Liver (tissue), 9 donors: ENCODE data around the gene TMPRSS3. TPM values are rescaled to one million over a fixed set of nuclear protein-coding genes. Genes with fewer than 3 reads are reported as not detected.

ENCODE experiments used
- DNase-seq: peaks from one replicate; pipeline ENCODE4 v3.0.0-alpha.2; 2017; ENCODE audit warnings: low spot score
- H3K27ac ChIP-seq, 2 donors: one replicate each; pipeline ENCODE4 v1.7.0; 2013; ENCODE audit warnings: inconsistent platforms in 2 of 2, low read length in 2 of 2, control low read depth in 1 of 2, low read depth in 1 of 2, mild to moderate bottlenecking in 1 of 2
- H3K27me3 ChIP-seq, 4 donors: one replicate each; pipeline versions ENCODE4 v1.6.1 to v1.7.0; 2013; ENCODE audit warnings: low read length in 3 of 4, inconsistent platforms in 1 of 4, mild to moderate bottlenecking in 1 of 4, moderate library complexity in 1 of 4; ENCODE audit not compliant: control insufficient read depth in 4 of 4, insufficient read depth in 4 of 4
- H3K36me3 ChIP-seq, 4 donors: one replicate each; pipeline versions ENCODE4 v1.6.1 to v1.7.0; 2013; ENCODE audit warnings: low read length in 3 of 4, mild to moderate bottlenecking in 3 of 4, low read depth in 1 of 4, moderate library complexity in 1 of 4; ENCODE audit not compliant: control insufficient read depth in 4 of 4, insufficient read depth in 3 of 4
- H3K4me1 ChIP-seq, 4 donors: one replicate each; pipeline versions ENCODE4 v1.6.1 to v1.7.0; 2013; ENCODE audit warnings: low read length in 3 of 4, mild to moderate bottlenecking in 3 of 4, moderate library complexity in 1 of 4; ENCODE audit not compliant: control insufficient read depth in 4 of 4, insufficient read depth in 4 of 4
- H3K4me3 ChIP-seq, 3 donors: one replicate each; pipeline versions ENCODE4 v1.6.1 to v1.7.0; 2013; ENCODE audit warnings: low read length in 3 of 3, control low read depth in 1 of 3, low read depth in 1 of 3, mild to moderate bottlenecking in 1 of 3
- H3K9ac ChIP-seq, 2 donors: one replicate each; pipeline ENCODE4 v1.7.0; 2013; ENCODE audit warnings: low read length in 2 of 2, mild to moderate bottlenecking in 2 of 2, moderate library complexity in 2 of 2, control low read depth in 1 of 2, low read depth in 1 of 2
- H3K9me3 ChIP-seq, 4 donors: one replicate each; pipeline versions ENCODE4 v1.6.1 to v1.7.0; 2013; ENCODE audit warnings: low read length in 3 of 4; ENCODE audit not compliant: control insufficient read depth in 4 of 4
- EGR1 ChIP-seq, 2 donors: IDR thresholded peaks; 2 replicates each; pipeline ENCODE4 v1.6.1; 2016 to 2018; ENCODE audit warnings: antibody characterized with exemption in 2 of 2, low read depth in 2 of 2
- FOXA1 ChIP-seq: IDR thresholded peaks from 2 replicates; pipeline ENCODE4 v1.6.1; 2016; ENCODE audit warnings: antibody characterized with exemption
- FOXA2 ChIP-seq: IDR thresholded peaks from 2 replicates; pipeline ENCODE4 v1.6.1; 2016; ENCODE audit warnings: antibody characterized with exemption
- HNF4A ChIP-seq, 2 donors: conservative IDR thresholded peaks; 2 replicates each; pipeline ENCODE4 v1.6.1; 2016; ENCODE audit warnings: antibody characterized with exemption in 2 of 2, mild to moderate bottlenecking in 2 of 2
- HNF4G ChIP-seq: IDR thresholded peaks from 2 replicates; pipeline ENCODE4 v1.6.1; 2016; ENCODE audit warnings: antibody characterized with exemption
- JUND ChIP-seq, 2 donors: IDR thresholded peaks; 2 replicates each; pipeline ENCODE4 v1.6.1; 2016; ENCODE audit warnings: antibody characterized with exemption in 2 of 2
- MAX ChIP-seq: IDR thresholded peaks from 2 replicates; pipeline ENCODE4 v1.6.1; 2016; ENCODE audit warnings: antibody characterized with exemption
- NR2F2 ChIP-seq: IDR thresholded peaks from 2 replicates; pipeline ENCODE4 v1.6.1; 2016; ENCODE audit warnings: antibody characterized with exemption
- RAD21 ChIP-seq, 2 donors: IDR thresholded peaks; 2 replicates each; pipeline ENCODE4 v1.6.1; 2016; ENCODE audit warnings: antibody characterized with exemption in 2 of 2, mild to moderate bottlenecking in 2 of 2
- REST ChIP-seq: IDR thresholded peaks from 2 replicates; pipeline ENCODE4 v1.6.1; 2016; ENCODE audit warnings: antibody characterized with exemption, mild to moderate bottlenecking
- RXRA ChIP-seq, 2 donors: IDR thresholded peaks; 2 replicates each; pipeline ENCODE4 v1.6.1; 2017 to 2018; ENCODE audit warnings: antibody characterized with exemption in 2 of 2, mild to moderate bottlenecking in 1 of 2
- SP1 ChIP-seq: IDR thresholded peaks from 2 replicates; pipeline ENCODE4 v1.6.1; 2018; ENCODE audit warnings: antibody characterized with exemption, mild to moderate bottlenecking
- TAF1 ChIP-seq: conservative IDR thresholded peaks from 2 replicates; pipeline ENCODE4 v1.6.1; 2016; ENCODE audit warnings: antibody characterized with exemption, mild to moderate bottlenecking
- ZBTB33 ChIP-seq: IDR thresholded peaks from 2 replicates; pipeline ENCODE4 v1.6.1; 2016; ENCODE audit warnings: antibody characterized with exemption
- WGBS: extraction: QIAGEN DNeasy Blood & Tissue Kit; methylation state at CpG from one replicate; pipeline ENCODE4 v1.1.7; 2013; 5-methylcytosine and 5-hydroxymethylcytosine counted together
- polyA plus RNA-seq, 2 donors: library from polyadenylated mRNA; stranded (reverse) in 1 of 2; unstranded in 1 of 2; fragments of 200-250 nt in 1 of 2; fragments of >200 nt in 1 of 2; fragmentation: Nextera tagmentation in 1 of 2; extraction: Ambion mirVana in 1 of 2; gene quantifications; one replicate each; pipeline versions ENCODE4 v1.2.1 to v1.2.3, GENCODE V29; 2013 to 2015
- total RNA-seq, 2 donors: library from RNA; depleted of rRNA; stranded (reverse); fragments of >200 nt; gene quantifications; one replicate each; pipeline ENCODE4 v1.2.3, GENCODE V29; 2014
- donor health status: healthy.
- donor health status: healthy.
- donor health status: healthy.
- donor health status: healthy.
- donor health status: healthy.

Gene TMPRSS3
- total and polyA plus RNA-seq, 4 donors: 0.25 to 0.50 TPM; not detected in 2

GRCh38 chr21:42398436-42399028, 2.7 kb upstream of the TMPRSS3 start:
- H3K9ac ChIP-seq: no peak overlapping the region
- H3K27ac ChIP-seq: no peak overlapping the region
- H3K27me3 ChIP-seq: no peaks in the 10 kb centered on the region
- no peaks in the 10 kb centered on the region for H3K36me3 ChIP-seq
- no peaks in the 10 kb centered on the region for H3K4me1 ChIP-seq
- H3K4me3 ChIP-seq: no peak overlapping the region
- no peaks in the 10 kb centered on the region for H3K9me3 ChIP-seq
- no peak for DNase-seq
- 67% methylated on average over 12 of the region's 12 CpGs for WGBS
- TF ChIP-seq NR2F2: no peak
- no peak for TF ChIP-seq RXRA (IDR thresholded peaks at IDR 0.05)
- no peak for TF ChIP-seq FOXA1
- TF ChIP-seq RAD21 (IDR thresholded peaks at IDR 0.05): no peak
- TF ChIP-seq REST: no peak
- TF ChIP-seq FOXA2: no peak
- no peak for TF ChIP-seq HNF4A (conservative IDR thresholded peaks at IDR 0.05)
- no peak for TF ChIP-seq SP1
- TF ChIP-seq ZBTB33: no peak
- TF ChIP-seq HNF4G: no peak
- no peak for TF ChIP-seq TAF1
- no peak for TF ChIP-seq JUND (IDR thresholded peaks at IDR 0.05)

GRCh38 chr21:42397746-42398394, 2.0 kb upstream of the TMPRSS3 start:
- WGBS: 85% methylated on average over 14 of the region's 14 CpGs
- Histone ChIP-seq H3K4me1 (no peaks in the 10 kb centered on the region), H3K36me3 (no peaks in the 10 kb centered on the region), H3K9ac (no peak overlapping the region), H3K9me3 (no peaks in the 10 kb centered on the region), H3K27ac (no peak overlapping the region), H3K4me3 (no peak overlapping the region), H3K27me3 (no peaks in the 10 kb centered on the region)
- DNase-seq: no peak
- TF ChIP-seq MAX: no peak
- TF ChIP-seq JUND (IDR thresholded peaks at IDR 0.05): no peak
- no peak for TF ChIP-seq EGR1 (IDR thresholded peaks at IDR 0.05; ENCODE audit: low read depth in 2 of 2)
- TF ChIP-seq HNF4A (conservative IDR thresholded peaks at IDR 0.05): no peak
